Transverse colon (tissue), 4 donors: ENCODE measurements around the gene GYPE.
"Not testable (repeated sequence)": the region's sequence is repeated elsewhere in the genome, so short reads cannot be mapped to it uniquely, and the experiment has no call there.

Experiments
- EP300 ChIP-seq: sonication (generic); formaldehyde crosslinking; IDR thresholded peaks from one replicate; pipeline ENCODE4 v1.6.1; 2017; ENCODE audit warnings: antibody characterized with exemption, low read depth
- POLR2AphosphoS5 ChIP-seq, 3 donors: sonication (generic); formaldehyde crosslinking; IDR thresholded peaks; one replicate each; pipeline ENCODE4 v1.6.1; 2016; ENCODE audit warnings: antibody characterized with exemption in 3 of 3
- TF ChIP-seq, protein P1 (sequence below), 5 experiments: fragments of 200-600 bp in 3 of 5; fragments of 450-650 bp in 2 of 5; sonication (generic) in 3 of 5; IDR thresholded peaks; 1 replicate in 2 of 5; 2 replicates in 3 of 5; pipeline ENCODE4 v1.5.1; 2016 to 2017; ENCODE audit warnings: antibody characterized with exemption in 5 of 5, inconsistent platforms in 3 of 5, mild to moderate bottlenecking in 2 of 5, moderate library complexity in 1 of 5

DNA sequence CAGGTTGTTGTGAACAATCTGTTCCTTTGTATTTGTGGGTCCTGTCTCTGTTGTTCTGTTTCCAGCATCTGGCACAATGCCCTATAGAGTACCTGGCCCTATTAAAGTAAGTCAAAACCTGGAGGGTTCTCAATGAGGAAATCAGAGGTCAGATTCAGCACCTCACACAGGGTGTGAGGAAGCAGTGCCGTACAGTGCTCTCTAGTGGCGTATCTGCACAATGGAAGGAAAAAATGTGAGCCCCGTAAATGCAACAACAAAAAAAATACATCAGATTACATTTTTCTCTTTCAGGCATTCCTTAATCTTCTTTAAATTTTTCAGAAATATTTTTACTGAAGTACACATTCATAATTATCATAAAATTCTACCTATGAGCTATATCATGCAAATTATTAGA, 2.5 kb upstream of the GYPE start:
- not testable (repeated sequence) for TF ChIP-seq EP300; POLR2AphosphoS5 (IDR thresholded peaks at IDR 0.05)
- TF ChIP-seq, protein P1, sequence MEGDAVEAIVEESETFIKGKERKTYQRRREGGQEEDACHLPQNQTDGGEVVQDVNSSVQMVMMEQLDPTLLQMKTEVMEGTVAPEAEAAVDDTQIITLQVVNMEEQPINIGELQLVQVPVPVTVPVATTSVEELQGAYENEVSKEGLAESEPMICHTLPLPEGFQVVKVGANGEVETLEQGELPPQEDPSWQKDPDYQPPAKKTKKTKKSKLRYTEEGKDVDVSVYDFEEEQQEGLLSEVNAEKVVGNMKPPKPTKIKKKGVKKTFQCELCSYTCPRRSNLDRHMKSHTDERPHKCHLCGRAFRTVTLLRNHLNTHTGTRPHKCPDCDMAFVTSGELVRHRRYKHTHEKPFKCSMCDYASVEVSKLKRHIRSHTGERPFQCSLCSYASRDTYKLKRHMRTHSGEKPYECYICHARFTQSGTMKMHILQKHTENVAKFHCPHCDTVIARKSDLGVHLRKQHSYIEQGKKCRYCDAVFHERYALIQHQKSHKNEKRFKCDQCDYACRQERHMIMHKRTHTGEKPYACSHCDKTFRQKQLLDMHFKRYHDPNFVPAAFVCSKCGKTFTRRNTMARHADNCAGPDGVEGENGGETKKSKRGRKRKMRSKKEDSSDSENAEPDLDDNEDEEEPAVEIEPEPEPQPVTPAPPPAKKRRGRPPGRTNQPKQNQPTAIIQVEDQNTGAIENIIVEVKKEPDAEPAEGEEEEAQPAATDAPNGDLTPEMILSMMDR (IDR thresholded peaks at IDR 0.05): peak in 3 of 5 experiments; percentile 10 to 34 (median 12)
